Pulmonary artery endothelial cell (primary cell): ENCODE data around the gene ADCY1. TPM values are rescaled to one million over a fixed set of nuclear protein-coding genes. Genes with fewer than 3 reads are reported as not detected.

Experiments used
- DNase-seq: peaks from one replicate; pipeline ENCODE4 v3.0.0-alpha.2; 2011; ENCODE audit warnings: low read depth, low spot score
- total RNA-seq: library from RNA; depleted of rRNA; stranded (reverse); fragments of >200 nt; gene quantifications from 2 replicates; pipeline ENCODE4 v1.2.3, GENCODE V29; 2014

Gene ADCY1
- total RNA-seq, 1 donor from 2014 or later: 0.26 TPM

GRCh38 chr7:45576249-45576929 lies 2.2 kb downstream of the ADCY1 start:
- no peak for DNase-seq

GRCh38 chr7:45578022-45578421 lies 3.9 kb downstream of the ADCY1 start:
- no peak for DNase-seq

DNA sequence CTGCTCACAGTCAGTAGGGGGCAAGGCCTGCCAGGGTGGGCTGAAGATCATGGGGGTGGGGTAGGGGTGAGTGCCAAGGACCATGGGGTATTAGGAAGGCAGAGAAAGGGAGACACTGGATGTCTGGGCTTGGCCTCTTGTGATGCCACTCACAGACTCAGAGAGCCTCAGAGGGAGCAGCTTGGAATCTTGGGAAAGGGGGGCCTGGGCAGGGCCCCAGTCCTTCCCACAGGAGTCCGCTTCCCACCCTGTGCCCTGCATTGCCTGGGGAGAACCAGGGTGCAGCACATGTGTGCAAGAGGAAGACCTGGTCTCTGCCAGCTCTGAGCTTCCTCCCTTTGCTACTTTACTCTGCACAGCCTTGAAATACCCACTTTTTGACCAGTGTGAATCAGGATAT lies 4.3 kb downstream of the ADCY1 start:
- DNase-seq: no peak

DNA sequence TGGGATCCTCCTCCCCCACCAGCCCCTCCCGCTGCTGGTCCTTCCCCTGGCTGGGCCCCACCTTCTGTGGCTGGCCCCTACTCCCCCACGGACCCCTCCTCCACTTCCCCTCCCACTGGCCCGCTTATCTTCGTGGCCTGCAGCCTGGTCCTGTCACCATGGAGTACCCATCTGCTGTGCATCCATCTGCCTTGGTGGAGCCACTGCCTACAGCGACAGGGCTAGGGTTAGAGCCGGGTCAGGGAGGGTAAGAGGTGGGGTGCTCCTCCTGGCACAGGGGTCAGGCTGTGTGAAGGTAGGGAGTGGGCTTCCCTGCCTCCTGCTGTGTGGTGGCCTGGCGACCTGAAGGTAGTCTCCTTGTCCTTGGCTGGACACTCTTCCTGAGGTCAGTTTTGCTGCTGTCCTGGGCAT lies 5.2 kb downstream of the ADCY1 start:
- no peak for DNase-seq

GRCh38 chr7:45580053-45580872 lies 6.1 kb downstream of the ADCY1 start:
- no peak for DNase-seq

DNA sequence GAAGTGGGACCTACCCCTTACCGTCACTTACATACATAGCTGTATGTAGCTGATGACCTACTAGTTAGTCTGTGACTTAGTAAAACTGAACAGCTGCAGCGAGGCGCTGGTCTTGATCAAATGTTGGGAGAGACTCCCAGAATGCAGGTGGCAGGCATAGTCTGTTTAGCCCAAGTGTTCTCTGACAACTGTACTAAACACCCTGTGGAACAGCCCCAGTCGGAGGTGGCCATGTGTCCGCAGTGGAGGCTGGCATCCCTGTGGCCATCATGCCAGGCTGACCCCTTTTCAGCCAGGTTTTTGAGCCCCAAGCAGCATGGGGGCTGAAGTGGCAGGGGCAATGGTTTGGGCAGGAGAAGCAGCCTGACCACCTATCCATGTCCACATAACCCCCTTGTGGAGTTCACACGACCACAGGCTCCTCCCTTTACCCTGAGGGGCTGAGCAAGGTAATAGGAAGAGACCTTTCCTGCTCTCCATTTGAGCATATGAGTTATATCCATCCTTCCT lies 7.2 kb downstream of the ADCY1 start:
- DNase-seq: no peak

DNA sequence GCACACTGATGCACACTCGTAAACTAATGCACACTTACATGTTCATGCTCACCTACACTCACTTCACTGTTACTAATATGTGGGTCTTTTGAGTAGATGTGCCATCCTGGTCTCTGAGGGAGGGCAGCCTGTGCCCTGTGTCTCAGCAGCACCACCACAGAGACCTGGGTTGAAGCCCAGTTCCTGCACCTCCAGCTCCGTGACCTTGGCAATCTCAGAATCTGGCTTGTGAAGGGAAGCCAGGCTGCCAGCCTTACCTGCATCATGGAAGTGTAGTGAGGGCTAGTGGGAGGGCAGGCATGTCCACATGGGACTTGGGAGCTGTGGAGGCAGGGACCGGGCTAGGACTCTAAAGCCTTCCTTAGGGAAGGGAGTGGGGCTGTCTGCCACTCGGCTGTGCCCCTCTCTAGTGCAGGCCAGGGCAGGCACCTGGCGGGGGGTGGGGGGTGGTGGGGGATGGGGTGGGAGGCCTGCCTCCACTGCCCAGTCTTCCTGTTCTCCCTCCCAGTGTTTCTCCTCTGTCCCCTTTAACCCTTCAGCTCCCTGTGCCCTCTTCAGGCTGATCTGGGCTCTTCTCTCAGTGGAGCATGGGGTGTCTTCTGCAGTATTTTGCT lies 8.1 kb downstream of the ADCY1 start:
- DNase-seq: no peak

GRCh38 chr7:45582868-45583277 lies 8.7 kb downstream of the ADCY1 start:
- DNase-seq: no peak

DNA sequence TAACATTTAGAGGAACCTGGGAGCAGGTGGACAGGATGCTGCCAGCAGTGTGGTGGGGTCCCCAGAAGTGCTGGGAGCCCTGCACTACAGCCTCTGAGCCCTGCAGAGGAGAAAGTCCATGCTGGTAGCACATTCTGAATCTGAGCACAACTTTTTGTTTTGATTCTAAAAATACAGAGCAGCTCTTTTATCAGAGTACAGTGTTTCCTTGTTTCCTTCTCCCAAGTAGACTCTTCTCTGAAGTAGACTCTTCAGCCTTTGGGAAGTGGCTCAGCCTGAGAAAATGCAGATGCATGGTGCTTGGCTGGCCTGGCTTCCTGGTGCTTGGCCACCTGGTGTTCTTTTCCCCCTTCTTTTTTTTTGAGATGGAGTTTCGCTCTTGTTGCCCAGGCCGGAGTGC lies 9.1 kb downstream of the ADCY1 start:
- DNase-seq: no peak

DNA sequence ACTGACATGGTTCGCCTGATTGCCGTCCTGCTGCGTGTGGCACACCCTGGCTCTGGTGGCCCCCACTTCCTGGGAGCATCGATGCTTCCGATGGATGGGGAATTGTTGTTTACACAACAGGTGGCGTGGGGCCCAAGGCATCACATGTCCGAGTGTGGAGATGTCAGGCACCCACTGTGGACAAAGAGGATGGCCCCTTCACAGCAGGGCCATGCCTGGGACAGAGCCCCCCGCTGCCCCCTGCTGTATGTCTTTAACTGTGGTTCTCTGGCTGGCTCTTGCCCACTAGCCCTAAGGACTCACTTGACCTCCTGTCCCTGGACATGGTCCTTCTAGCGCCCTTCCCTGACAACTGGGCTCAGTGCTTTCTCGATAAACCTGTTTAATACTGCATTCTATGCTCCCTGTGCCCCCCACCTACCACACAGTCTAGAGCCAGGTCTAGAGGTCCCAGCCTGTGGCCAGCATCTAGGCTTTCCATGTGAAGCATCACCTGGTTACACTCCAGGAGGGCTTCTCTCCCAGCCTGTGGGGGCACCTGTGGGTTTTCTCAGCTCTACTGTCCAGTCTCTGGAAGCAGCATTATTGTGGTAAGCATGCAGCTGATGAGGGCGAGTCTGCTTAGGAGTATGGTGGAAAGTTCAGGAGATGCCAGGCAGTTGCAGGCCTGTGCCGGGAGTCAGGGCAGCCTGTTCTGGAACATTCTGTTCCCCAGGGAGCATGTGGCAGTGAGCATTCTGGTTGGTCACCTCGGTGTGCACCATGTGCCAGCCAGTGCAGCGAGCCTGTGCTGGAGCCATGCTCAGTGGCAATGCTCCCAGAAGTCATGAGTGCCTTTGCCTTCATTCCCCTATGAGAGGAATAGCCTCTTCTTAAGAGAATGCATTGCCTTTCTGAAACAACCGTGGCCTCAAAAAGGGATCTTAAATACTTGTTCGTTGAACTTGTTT lies 10.4 kb downstream of the ADCY1 start:
- DNase-seq: no peak

GRCh38 chr7:45585628-45586027 lies 11.5 kb downstream of the ADCY1 start:
- no peak for DNase-seq

DNA sequence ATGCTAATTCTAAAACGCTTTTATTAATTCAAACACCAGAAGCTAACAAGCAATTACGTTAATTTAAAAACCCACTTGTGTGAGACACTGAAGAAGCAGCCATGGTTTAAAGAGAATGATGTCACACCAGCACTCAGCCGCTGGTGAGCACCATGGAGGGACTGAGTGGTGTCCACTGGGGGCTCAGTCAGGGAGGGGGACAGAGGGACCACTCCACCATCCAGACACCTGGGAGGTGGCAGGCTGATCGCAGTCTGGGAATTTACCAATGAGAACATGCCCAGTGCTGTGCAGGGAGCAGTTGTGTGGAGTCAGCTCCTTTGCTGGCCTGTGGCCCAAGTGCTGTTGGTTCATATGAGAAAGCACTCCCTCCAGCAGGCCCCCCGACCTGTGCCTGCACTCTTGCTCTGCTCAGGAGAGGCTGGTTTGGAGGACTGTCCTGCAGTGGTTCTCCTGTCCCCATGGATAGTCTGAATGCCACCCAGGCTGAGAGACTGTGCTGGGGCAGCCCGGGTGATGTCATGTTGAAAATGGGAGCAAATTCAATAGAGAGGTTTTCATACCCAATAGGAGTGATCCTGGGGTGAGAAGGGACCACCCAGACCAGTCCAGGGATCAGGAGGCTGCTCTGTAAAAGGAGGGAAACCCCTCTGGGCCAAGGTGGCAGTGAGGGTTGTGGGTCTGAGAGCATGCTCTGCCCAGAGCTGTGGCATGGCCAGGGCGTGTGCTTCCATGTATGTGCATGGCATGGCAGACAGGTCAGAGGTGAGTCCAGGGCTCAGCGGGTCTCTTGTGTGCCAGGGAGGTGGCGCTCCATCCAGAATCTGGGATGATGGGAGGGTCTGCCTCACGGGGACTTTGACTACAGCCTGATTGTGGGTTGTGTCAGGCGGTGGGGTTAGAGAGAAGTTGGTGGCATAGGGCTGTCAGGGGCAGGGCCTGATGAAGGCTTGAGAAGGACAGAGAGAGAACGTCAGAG lies 12.7 kb downstream of the ADCY1 start:
- DNase-seq: no peak

DNA sequence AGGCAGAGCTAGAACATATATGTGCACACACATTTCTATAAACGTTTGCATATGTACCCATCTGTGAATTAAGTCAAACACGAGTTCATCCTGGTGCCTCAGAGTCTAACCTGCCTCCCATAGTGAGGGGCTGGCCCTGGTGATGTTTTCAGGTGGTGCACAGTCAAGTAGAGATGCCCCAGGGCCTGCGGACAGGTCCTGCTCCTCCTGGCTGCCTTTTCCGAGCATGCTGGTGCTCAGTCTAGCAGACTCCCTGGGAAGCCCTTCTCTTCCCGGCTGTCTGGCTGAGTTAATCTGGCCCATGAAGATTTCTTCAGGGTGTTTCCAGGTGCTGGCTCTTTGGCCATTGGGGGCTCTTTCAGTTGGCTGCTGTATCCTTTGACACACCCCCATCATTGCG lies 14.3 kb downstream of the ADCY1 start:
- DNase-seq: no peak

- no peak for DNase-seq
Observed at GRCh38 chr7:45589061-45589460, 14.9 kb downstream of the ADCY1 start.

- no peak for DNase-seq
Observed at GRCh38 chr7:45589915-45590678, 15.9 kb downstream of the ADCY1 start.

DNA sequence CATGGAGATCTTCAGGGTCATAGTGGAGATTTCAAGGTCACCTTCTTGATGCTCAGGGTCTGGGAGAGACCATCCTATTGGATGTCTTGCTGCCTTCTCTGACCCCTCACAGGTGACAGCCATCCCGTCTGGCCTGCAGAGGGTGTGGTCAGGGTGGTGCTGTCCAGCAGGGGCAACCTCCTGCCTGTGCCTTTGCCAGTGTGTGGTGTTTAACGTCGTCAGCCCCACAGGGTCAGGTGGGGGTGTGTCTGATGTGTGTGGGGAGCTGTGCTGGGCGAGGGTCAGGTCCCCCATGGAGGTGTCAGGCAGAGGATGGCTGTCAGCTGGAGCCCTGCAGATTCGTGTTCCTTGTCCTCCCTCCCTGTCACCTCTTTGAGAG lies 16.5 kb downstream of the ADCY1 start:
- DNase-seq: no peak

DNA sequence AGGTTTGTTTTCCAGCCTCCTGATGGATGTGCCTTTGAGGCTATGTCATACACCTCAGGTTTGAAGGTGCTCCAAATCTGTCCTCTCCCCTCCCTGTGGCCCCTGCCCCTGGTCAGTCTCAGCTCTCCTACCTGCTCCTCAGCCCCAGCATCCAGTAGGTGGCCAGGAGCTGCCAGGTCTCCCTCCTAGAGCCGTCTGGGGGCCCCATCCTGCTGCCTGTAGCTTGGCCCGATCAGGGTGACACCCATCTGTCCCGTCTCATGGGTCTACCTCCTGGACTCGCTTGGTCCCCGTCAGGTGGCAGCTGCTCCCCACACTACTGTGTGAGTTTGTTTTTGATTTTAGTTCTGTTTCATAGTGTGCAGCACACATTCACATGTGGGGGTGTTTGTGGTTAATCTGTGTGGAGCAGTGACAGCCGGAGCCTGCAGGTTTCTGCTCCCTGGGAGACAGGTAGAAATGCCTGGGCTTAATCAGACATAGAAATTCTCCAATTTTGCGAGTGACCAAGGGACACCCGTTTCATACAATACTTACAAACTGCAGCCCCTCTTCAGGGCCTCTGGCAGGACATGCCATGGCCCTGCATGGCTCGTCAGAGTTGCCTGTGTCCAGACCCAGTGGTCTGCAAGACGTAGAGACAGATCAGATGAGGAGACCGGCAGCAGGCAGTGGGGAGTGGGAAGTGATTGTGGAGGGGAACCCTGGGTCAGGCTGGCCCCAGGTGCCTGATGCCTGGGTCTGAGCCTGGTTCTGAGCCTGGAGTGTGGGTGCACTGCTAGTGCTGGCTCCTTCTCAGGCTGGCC lies 17.1 kb downstream of the ADCY1 start:
- no peak for DNase-seq

DNA sequence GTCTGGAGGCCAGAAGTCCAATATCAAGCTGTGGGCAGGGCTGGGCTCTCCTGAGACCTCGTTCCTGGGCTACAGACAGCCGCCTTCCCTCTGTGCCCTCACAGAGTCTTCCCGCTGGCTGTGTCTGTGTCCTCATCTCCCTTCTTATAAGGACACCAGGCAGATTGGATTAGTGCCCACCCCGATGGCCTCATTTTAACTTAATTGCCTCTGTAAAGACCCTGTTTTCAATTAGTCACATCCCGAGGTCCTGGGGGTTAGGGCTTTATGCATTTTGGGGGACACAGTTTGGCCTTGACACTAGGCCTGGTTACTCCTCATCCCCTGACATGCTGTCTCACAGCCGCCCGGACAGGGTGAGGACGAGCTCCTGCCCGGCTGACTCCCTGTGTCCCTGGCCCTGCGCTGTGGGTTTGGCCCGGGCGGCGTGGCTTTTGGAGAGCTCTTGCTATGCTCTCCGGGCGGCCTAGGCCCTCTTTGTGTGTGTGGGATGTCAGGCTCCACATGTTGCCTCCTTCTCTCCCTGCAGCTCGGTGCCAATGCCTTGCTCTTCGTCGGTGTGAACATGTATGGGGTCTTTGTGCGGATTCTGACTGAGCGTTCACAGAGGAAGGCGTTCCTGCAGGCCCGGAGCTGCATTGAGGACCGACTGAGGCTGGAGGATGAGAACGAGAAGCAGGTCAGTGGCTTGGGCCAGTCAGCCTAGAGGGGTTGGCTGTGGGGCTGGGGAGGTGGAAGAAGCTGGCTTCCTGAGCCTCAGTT lies 18.2 kb downstream of the ADCY1 start:
- no peak for DNase-seq
